GM18502 (cell line): ENCODE measurements around the gene ZFAND3.
"Not testable (repeated sequence)": the region's sequence is repeated elsewhere in the genome, so short reads cannot be mapped to it uniquely, and the experiment has no call there.

Experiments
- ATAC-seq: cut with Tn5 transposase; IDR thresholded peaks from one replicate; pipeline ENCODE4 v1.9.1; 2021; ENCODE audit warnings: mild to moderate bottlenecking; ENCODE audit not compliant: unreplicated experiment, poor library complexity

ZFAND3 gene

DNA sequence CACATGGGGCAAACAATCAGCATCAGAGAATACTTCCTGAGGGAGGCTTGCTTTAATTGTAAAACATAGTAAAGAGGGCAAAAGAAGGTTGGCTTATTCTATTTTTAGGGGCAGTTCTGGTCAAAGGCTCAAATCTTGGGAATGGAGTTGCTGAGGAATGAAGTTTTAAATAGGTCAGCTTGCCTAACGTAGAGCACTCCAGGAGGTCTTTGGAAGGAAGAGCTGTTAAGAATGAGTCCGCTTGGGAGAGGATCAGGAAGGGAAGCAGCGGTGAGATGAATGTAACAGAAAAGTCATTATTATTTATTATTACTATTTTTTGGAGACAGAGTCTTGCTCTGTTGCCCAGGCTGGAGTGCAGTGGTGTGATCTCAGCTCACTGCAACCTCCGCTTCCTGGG is 108.7 kb downstream of the ZFAND3 start:
- ATAC-seq: no peak

- no peak for ATAC-seq
Measured at GRCh38 chr6:37930288-37930971, 110.9 kb downstream of the ZFAND3 start.

GRCh38 chr6:37931066-37931465 is 111.5 kb downstream of the ZFAND3 start:
- ATAC-seq: no peak

DNA sequence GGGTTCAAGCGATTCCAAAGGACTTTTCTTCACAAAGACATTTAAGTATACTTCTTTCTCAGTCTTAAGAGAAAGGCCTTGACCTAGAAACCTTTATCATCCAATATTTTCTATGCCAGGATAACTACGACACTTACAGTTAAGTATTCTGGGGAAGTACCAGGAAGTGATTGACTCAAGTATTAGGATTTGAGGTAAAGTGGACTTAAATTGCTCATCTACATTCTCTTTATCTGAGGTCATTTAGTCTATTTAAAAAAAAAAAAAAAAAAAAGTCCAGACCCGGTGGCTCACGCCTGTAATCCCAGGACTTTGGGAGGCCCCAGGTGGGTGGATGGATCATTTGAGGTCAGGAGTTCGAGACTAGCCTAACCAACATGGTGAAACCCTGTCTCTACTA is 114.7 kb downstream of the ZFAND3 start:
- ATAC-seq: no peak

DNA sequence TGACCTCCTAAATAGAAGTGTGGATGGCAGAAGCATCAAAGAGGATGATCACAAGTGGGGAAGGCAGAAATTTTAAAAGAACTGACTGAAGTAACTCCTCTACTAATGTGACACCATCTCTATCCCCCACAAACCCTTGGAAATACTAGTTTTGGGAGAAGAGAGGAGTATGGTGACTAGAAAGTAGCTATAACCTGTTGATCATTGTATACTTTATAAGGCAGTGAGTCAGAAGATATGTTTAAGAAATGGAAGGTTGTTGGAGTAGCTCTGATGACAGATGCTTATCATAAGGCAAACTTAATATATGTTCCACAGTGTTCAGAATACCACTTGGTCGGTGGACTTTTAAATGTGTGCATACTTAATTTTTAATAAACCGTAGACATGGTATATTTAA is 116.6 kb downstream of the ZFAND3 start:
- ATAC-seq: no peak

DNA sequence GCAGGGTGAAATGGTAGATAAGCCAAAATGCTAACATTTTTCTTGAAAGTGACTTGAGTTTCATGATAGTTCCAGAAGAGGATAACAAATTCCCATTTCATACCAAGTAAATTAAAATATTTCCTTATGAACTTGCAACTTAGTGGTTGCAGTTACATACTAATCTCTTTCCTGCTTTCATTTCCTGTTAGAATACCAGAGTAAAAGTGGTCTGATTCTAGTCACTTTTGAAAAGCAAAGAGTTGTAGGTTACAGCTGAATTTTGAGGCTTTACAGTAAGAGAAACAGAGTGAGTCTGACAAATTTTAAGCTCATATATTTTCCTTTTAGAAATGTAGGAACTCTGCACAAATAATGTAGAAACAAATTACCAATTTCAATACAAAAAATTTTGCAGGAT is 117.4 kb downstream of the ZFAND3 start:
- no peak for ATAC-seq

- ATAC-seq: no peak
Measured at GRCh38 chr6:37938909-37939308, 119.4 kb downstream of the ZFAND3 start.

DNA sequence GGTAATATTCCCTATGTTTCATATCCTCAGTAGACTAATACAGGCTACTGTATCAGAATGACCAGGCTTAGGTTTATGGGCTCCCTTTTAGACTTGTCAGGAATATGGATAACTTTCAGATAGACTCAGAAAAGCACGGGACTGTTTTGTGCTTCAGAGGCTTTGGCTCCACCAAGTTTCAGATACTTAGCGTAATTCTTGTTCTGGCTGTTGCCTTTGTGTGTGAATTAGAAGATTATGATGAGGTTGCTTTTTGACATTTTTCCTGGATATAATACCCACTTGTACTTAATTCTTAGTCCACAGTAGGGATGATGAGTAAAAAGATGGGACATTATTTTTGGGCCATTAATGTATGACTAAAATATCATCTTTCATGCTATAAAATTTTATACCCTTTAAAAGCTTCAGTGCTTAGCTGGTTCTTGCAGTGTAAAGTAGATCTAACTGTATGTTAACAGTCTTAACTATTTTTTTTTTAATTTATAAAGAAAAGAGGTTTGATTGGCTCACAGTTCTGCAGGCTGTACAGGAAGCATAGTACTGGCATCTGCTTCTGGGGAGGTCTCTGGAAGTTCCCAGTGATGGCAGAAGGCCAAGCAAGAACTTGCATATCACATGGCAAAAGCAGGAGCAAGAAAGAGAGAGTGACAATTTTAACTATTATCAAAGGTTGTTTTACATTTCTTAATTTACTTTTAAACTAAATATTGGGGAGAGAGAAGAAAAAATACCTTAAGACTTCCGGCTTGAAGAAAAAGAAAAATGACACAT is 120.7 kb downstream of the ZFAND3 start:
- no peak for ATAC-seq

DNA sequence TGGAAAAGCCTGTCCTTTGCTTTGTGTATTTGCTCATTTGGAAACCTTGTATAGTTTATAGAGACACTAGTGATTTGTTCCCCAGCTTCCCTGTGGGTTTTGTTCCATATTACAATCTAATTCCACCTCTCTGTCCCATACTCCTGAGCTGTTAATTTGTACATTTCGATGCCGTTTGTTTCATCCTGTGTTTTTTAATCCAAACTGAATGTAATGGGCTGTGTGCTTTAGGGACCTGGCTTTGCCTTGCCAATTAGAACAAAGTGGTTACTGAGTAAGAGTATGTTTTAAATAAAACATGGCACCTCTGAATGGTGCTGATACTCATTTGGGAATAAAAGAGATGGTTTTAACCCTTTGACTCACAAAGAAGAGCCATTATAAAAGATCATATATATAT is 122.3 kb downstream of the ZFAND3 start:
- no peak for ATAC-seq

DNA sequence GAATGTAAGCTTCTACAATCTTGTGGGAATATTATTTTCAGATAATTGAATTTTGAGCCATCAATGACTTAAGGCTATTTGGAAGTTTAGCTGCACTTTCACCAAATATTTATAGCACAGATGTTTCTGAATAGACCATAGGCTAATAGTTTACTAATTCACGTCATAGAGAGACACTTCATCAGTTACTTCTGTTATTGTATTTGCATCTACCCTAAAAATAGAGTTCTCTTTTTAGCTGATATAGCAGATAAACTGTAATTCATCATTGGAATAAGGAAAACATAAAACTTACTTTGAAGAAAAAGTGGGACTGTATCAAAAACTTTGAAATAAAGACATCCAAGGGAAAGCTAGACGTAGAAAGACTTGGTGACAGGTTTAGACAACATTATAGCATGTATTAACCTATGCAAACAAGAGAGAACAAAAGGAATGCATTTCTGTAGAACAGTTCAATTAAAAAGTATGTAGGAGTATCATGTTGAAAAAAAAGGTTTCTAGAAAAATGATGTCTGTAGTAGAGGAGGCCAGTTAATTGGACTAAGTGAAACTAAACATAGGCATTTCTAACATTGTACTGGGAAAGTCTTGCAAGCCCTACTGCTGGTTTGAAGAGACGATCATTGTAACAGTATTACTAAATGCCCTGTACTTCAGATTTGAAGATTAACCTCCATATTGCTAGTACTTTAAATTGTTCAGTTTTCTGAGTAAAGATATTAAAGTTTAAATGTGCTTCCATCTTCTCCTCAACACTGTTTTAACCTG is 123.3 kb downstream of the ZFAND3 start:
- no peak for ATAC-seq

- ATAC-seq: no peak
Measured at GRCh38 chr6:37943436-37944058, 124.0 kb downstream of the ZFAND3 start.

GRCh38 chr6:37946057-37946456 is 126.5 kb downstream of the ZFAND3 start:
- no peak for ATAC-seq

DNA sequence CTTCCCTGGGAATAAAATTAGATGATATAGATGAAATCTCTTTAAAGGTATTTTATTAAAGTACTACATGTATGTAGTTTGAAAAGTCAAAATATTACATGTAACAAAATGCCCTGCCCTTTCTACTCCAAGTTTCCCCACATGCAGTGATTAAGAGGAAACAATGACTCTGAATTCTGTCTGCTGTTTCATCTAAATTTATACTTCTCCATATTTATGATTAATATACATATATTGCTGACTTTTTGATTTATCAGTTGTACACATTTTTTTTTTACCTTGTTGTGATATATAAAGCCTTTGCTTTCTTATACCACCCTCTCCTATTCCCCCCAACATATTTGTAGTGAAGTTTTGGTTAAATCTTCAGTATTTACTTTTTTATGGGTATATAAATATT is 127.9 kb downstream of the ZFAND3 start:
- ATAC-seq: no peak

DNA sequence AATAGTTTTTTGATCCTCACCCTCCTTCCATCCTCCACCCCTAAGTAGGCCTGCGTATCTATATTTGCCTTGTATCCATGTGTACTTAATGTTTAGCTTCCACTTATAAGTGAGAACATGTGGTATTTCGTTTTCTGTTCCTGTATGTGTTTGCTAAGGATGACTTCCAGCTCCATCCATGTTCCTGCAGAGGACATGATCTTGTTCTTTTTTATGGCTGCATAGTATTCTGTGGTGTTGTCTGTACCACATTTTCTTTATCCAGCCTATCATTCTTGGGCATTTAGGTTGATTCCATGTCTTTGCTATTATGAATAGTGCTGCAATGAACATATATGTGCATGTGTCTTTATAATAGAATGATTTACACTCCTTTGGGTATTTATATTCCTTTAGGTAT is 129.1 kb downstream of the ZFAND3 start:
- ATAC-seq: not testable (repeated sequence)

DNA sequence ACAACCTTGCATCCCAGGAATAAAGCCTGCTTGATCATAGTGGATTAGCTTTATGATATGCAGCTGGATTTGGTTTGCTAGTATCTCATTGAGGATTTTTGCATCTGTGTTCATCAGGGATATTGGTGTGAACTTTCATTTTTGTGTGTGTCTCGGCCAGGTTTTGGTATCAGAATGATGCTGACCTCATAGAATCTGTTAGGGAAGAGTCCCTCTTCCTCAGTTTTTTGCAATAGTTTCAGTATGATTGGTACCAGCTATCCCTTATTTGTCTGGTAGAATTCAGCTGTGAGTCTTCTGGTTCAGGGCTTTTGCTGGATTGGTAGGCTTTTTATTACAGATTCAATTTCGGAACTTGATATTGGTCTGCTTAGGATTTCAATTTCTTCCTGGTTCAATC is 132.5 kb downstream of the ZFAND3 start:
- ATAC-seq: no peak

- ATAC-seq: no peak
Measured at GRCh38 chr6:37954791-37955190, 135.3 kb downstream of the ZFAND3 start.

- ATAC-seq: no peak
Measured at GRCh38 chr6:37956711-37957275, 137.3 kb downstream of the ZFAND3 start.

- no peak for ATAC-seq
Measured at GRCh38 chr6:37959061-37959460, 139.5 kb downstream of the ZFAND3 start.

GRCh38 chr6:37960139-37960935 is 140.8 kb downstream of the ZFAND3 start:
- no peak for ATAC-seq
